ENCODE results near the gene MAFG.

The MAFG gene

DNA sequence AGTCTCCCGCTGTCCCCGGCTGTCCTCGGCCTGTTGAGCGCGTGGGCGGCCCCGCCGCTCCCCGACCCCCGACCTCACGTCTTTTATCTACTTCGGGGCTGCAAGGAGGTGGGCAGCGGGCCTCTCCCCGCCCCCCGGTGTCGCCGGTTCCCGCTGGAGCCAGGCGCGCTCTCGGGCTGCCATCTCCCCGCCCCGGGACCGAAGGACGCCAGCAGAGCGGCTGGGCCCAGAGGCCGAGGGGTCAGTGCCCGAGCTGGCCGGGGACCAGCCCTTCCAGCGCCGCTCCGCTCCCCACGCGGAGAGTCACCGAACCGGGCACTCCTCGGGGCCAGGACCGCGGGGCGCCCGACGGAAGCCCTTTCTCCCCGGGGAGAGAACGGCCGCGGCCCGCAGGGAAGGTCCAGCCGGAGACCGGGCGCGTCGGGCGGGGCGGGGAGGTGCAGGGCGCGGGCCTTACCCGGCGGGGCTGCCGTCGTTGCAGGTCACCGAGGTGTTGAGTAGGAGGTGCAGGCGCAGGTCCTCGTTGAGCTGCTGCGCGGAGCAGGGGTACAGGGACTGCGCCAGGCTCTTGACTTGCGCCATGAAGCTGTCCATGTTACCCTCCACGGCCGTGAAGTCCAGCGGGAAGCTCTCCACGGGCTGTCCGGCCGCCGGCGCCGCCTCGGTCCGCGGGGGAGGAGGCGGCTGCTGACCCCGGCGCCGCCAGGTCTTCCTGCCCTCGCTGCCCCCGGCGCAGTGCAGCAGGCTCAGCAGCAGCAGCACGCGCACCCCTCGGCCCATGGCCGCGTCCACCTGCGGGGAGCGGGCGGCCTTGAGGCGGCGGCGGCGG is 32.8 kb upstream of the MAFG start:
- no peaks in the 10 kb centered on the region for H3K36me3 ChIP-seq (ENCODE audit: low read length)
- no peak for TF ChIP-seq EZH2phosphoT487 (conservative IDR thresholded peaks at IDR 0.05; ENCODE audit: low read length)
- TF ChIP-seq, protein P1, sequence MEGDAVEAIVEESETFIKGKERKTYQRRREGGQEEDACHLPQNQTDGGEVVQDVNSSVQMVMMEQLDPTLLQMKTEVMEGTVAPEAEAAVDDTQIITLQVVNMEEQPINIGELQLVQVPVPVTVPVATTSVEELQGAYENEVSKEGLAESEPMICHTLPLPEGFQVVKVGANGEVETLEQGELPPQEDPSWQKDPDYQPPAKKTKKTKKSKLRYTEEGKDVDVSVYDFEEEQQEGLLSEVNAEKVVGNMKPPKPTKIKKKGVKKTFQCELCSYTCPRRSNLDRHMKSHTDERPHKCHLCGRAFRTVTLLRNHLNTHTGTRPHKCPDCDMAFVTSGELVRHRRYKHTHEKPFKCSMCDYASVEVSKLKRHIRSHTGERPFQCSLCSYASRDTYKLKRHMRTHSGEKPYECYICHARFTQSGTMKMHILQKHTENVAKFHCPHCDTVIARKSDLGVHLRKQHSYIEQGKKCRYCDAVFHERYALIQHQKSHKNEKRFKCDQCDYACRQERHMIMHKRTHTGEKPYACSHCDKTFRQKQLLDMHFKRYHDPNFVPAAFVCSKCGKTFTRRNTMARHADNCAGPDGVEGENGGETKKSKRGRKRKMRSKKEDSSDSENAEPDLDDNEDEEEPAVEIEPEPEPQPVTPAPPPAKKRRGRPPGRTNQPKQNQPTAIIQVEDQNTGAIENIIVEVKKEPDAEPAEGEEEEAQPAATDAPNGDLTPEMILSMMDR (IDR thresholded peaks at IDR 0.05; ENCODE audit: insufficient read depth, low read length, poor library complexity, severe bottlenecking) = no peak
- H2AFZ ChIP-seq (ENCODE audit: low read depth, low read length, severe bottlenecking) = peak overlapping the region; percentile 92
- peaks cover 10% of the 10 kb centered on the region for H3F3A ChIP-seq (ENCODE audit: insufficient read depth)
- peak overlapping the region; percentile 96 for H3K9ac ChIP-seq (ENCODE audit: low read length)
- H3K79me2 ChIP-seq (ENCODE audit: insufficient read depth, low read length) = peaks cover 31% of the 10 kb centered on the region
- H3K4me3 ChIP-seq (ENCODE audit: insufficient read depth, low read length, poor library complexity, severe bottlenecking) = peak overlapping the region; percentile 85
- H3K9me3 ChIP-seq (ENCODE audit: insufficient read depth, low read length) = no peaks in the 10 kb centered on the region
- peak overlapping the region; percentile 83 for H3K27ac ChIP-seq (ENCODE audit: low read depth, low read length)
- no peaks in the 10 kb centered on the region for H3K9me2 ChIP-seq (replicated peaks; ENCODE audit: insufficient read depth, low read length)
- no peaks in the 10 kb centered on the region for H3K27me3 ChIP-seq (ENCODE audit: low read length)
- no peaks in the 10 kb centered on the region for H4K20me1 ChIP-seq (ENCODE audit: low read depth, low read length)
- peak overlapping the region; percentile 94 for H3K4me2 ChIP-seq (ENCODE audit: low read depth, low read length, poor library complexity, severe bottlenecking)

DNA sequence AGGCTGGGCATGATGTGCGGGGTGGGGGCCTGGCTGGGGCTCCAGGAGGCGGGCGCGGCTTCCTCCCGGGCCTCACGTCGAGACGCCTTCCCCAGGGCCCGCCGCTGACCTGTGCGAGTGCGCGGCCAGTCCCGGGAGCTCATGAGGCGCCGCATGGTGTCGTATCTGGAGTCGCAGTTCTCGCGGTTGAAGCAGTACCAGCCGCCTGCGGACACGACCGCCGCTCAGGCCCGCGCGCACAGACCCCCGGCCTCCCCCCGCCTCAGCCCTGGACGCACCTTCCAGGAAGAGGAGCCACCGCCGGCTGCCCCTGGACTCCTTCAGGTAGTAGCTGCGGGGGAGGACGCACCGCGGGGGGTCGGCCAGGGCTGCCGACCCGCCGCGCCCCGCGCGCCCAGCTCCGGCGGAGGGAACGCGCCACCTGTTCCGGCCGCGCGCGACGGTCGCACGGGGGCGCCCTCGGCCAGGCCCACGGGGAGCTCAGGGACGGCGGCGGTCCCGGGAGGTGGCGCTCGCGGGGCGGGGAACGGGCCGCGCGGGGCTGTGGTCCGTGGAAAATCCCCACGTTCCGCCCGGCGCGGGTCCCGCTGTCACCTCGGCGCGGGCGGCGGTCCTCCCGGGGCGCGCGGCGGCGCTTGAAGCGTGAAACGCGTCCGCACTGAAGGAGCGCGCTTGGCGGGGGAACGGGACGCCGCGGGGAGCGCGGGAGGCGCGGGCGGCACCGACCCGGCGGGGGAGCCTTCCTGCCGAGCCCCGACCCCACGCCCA is 32.0 kb upstream of the MAFG start:
- Histone ChIP-seq H3K9me2 (replicated peaks; ENCODE audit: insufficient read depth, low read length) (no peaks in the 10 kb centered on the region), H3K9me3 (ENCODE audit: insufficient read depth, low read length) (no peaks in the 10 kb centered on the region), H2AFZ (ENCODE audit: low read depth, low read length, severe bottlenecking) (peak overlapping the region; percentile 92), H3K27ac (ENCODE audit: low read depth, low read length) (peak overlapping the region; percentile 83), H4K20me1 (ENCODE audit: low read depth, low read length) (no peaks in the 10 kb centered on the region), H3K27me3 (ENCODE audit: low read length) (no peaks in the 10 kb centered on the region), H3K4me3 (ENCODE audit: insufficient read depth, low read length, poor library complexity, severe bottlenecking) (peak overlapping the region; percentile 85), H3K79me2 (ENCODE audit: insufficient read depth, low read length) (peaks cover 31% of the 10 kb centered on the region), H3K36me3 (ENCODE audit: low read length) (no peaks in the 10 kb centered on the region), H3F3A (ENCODE audit: insufficient read depth) (peaks cover 2% of the 10 kb centered on the region), H3K4me2 (ENCODE audit: low read depth, low read length, poor library complexity, severe bottlenecking) (peak overlapping the region; percentile 94), H3K9ac (ENCODE audit: low read length) (peak overlapping the region; percentile 96)
- TF ChIP-seq EZH2phosphoT487 (conservative IDR thresholded peaks at IDR 0.05; ENCODE audit: low read length) = no peak
- TF ChIP-seq, protein P1 (IDR thresholded peaks at IDR 0.05; ENCODE audit: insufficient read depth, low read length, poor library complexity, severe bottlenecking) = no peak

DNA sequence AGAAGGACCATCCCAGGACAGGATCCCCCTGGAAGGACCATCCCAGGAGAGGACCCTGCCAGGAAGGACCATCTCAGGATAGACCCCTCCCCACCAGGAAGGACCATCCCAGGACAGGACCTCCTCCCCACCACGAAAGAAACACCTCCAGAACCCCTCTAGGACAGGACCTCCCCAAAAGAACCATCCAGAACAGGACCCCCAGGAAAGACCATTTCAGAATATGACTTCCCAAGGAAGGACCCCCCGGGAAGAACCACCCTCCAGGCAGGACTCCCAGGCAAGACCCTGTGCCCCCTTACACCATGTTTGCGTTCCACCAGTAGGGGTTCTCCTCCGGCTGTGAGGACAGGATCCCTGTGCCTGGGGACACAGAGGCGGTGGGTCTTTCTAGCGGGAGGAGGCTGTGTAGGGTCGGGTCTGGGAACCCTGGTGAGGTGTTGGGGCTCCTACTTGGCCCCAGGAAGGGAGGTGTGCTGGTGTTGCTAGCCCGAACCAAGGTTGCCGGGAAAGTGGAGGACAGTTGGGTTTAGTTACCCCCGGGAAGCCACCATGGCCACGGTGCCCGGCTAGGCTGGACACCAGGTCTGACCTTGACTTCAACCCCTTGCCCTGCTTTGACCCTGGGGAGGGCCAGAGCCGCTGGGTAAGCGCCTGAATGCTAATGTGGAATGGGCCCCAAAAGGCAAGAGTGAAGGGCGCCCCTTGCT is 31.3 kb upstream of the MAFG start:
- TF ChIP-seq, protein P1 (IDR thresholded peaks at IDR 0.05; ENCODE audit: insufficient read depth, low read length, poor library complexity, severe bottlenecking) = peak; percentile 22
- no peak for TF ChIP-seq EZH2phosphoT487 (conservative IDR thresholded peaks at IDR 0.05; ENCODE audit: low read length)
- Histone ChIP-seq H3K9me3 (ENCODE audit: insufficient read depth, low read length) (no peaks in the 10 kb centered on the region), H3K9me2 (replicated peaks; ENCODE audit: insufficient read depth, low read length) (no peaks in the 10 kb centered on the region), H3K9ac (ENCODE audit: low read length) (peak overlapping the region; percentile 96), H3K36me3 (ENCODE audit: low read length) (no peaks in the 10 kb centered on the region), H3K4me3 (ENCODE audit: insufficient read depth, low read length, poor library complexity, severe bottlenecking) (peak overlapping the region; percentile 85), H3K79me2 (ENCODE audit: insufficient read depth, low read length) (peaks cover 31% of the 10 kb centered on the region), H2AFZ (ENCODE audit: low read depth, low read length, severe bottlenecking) (peak overlapping the region; percentile 81), H3K27ac (ENCODE audit: low read depth, low read length) (peak overlapping the region; percentile 83), H3F3A (ENCODE audit: insufficient read depth) (no peaks in the 10 kb centered on the region), H3K4me2 (ENCODE audit: low read depth, low read length, poor library complexity, severe bottlenecking) (peak overlapping the region; percentile 94), H4K20me1 (ENCODE audit: low read depth, low read length) (no peaks in the 10 kb centered on the region), H3K27me3 (ENCODE audit: low read length) (no peaks in the 10 kb centered on the region)

Data from SU-DHL-6 (cell line).